ENCODE data around the gene CAPN12. TPM values are rescaled to one million over a fixed set of nuclear protein-coding genes. Genes with fewer than 3 reads are reported as not detected.

The CAPN12 gene
- total RNA-seq, 2 donors from 2014 or later, result 0.74 to 0.90 TPM

- peak overlapping the region; percentile 53 to 65 for H3K27ac ChIP-seq
- DNase-seq (ENCODE audit: low spot score), result no peak
- no peak for TF ChIP-seq CTCF (IDR thresholded peaks at IDR 0.05)
- no peak overlapping the region for H3K4me3 ChIP-seq
- peaks cover 89% of the 10 kb centered on the region for H3K36me3 ChIP-seq
- H3K4me1 ChIP-seq, result peaks cover 0 to 59% of the 10 kb centered on the region in 2 donors
- H3K27me3 ChIP-seq, result no peaks in the 10 kb centered on the region
- H3K9me3 ChIP-seq, result no peaks in the 10 kb centered on the region
These were observed 16.9 kb downstream of the CAPN12 start for GRCh38 chr19:38727306-38727867.

GRCh38 chr19:38726761-38727301, 17.4 kb downstream of the CAPN12 start:
- Histone ChIP-seq H3K4me1 (peaks cover 0 to 60% of the 10 kb centered on the region in 2 donors), H3K9me3 (no peaks in the 10 kb centered on the region), H3K27ac (peak overlapping the region; percentile 53 to 65), H3K27me3 (no peaks in the 10 kb centered on the region), H3K36me3 (peaks cover 93% of the 10 kb centered on the region), H3K4me3 (no peak overlapping the region)
- no peak for TF ChIP-seq CTCF (IDR thresholded peaks at IDR 0.05)
- DNase-seq (ENCODE audit: low spot score), result no peak

GRCh38 chr19:38726284-38726673, 18.0 kb downstream of the CAPN12 start:
- Histone ChIP-seq H3K27me3 (no peaks in the 10 kb centered on the region), H3K4me3 (no peak overlapping the region), H3K27ac (peak overlapping the region; percentile 53 to 65), H3K4me1 (peaks cover 0 to 60% of the 10 kb centered on the region in 2 donors), H3K36me3 (peaks cover 95% of the 10 kb centered on the region), H3K9me3 (no peaks in the 10 kb centered on the region)
- no peak for DNase-seq (ENCODE audit: low spot score)
- no peak for TF ChIP-seq CTCF (IDR thresholded peaks at IDR 0.05)

GRCh38 chr19:38725469-38726283, 18.6 kb downstream of the CAPN12 start:
- DNase-seq (ENCODE audit: low spot score), result no peak

More at GRCh38 chr19:38725469-38726283, 18.6 kb downstream of the CAPN12 start:
- peak overlapping the region; percentile 53 to 65 for H3K27ac ChIP-seq
- no peak for TF ChIP-seq CTCF (IDR thresholded peaks at IDR 0.05)
- H3K27me3 ChIP-seq, result no peaks in the 10 kb centered on the region
- peaks cover 0 to 66% of the 10 kb centered on the region in 2 donors for H3K4me1 ChIP-seq
- peaks cover 95% of the 10 kb centered on the region for H3K36me3 ChIP-seq
- no peak overlapping the region for H3K4me3 ChIP-seq
- H3K9me3 ChIP-seq, result no peaks in the 10 kb centered on the region

Data from right atrium auricular region (tissue), 2 donors.